Epithelial cell of proximal tubule (primary cell): Measurements from ENCODE around the gene MYO18B. TPM values are rescaled to one million over a fixed set of nuclear protein-coding genes. Genes with fewer than 3 reads are reported as not detected.

Experiments
- DNase-seq: peaks from one replicate; pipeline ENCODE4 v3.0.0-alpha.2; 2011; ENCODE audit warnings: low read depth
- H3K4me3 ChIP-seq: 2 replicates; pipeline ENCODE4 v1.5.1; 2011; ENCODE audit warnings: low read depth, mild to moderate bottlenecking, low read length
- CTCF ChIP-seq: conservative IDR thresholded peaks from 2 replicates; pipeline ENCODE4 v1.5.1; 2012; ENCODE audit warnings: low read depth, mild to moderate bottlenecking, low read length
- total RNA-seq: library from RNA; depleted of rRNA; stranded (reverse); fragments of >200 nt; gene quantifications from 2 replicates; pipeline ENCODE4 v1.2.3, GENCODE V29; 2015

The MYO18B gene
- total RNA-seq, 1 donor from 2014 or later, result not detected

GRCh38 chr22:25753252-25753651, 11.3 kb downstream of the MYO18B start:
- DNase-seq, result no peak
- TF ChIP-seq CTCF, result no peak
- no peak overlapping the region for H3K4me3 ChIP-seq

GRCh38 chr22:25754527-25755202, 12.7 kb downstream of the MYO18B start:
- no peak for TF ChIP-seq CTCF
- DNase-seq, result no peak
- no peak overlapping the region for H3K4me3 ChIP-seq

- no peak overlapping the region for H3K4me3 ChIP-seq
- DNase-seq, result no peak
- TF ChIP-seq CTCF, result no peak
Measured at GRCh38 chr22:25757686-25758085, 15.7 kb downstream of the MYO18B start.

- no peak for TF ChIP-seq CTCF
- no peak overlapping the region for H3K4me3 ChIP-seq
- no peak for DNase-seq
Measured at GRCh38 chr22:25758316-25758715, 16.3 kb downstream of the MYO18B start.

GRCh38 chr22:25759825-25760231, 17.8 kb downstream of the MYO18B start:
- no peak overlapping the region for H3K4me3 ChIP-seq
- DNase-seq, result peak; percentile 90
- TF ChIP-seq CTCF, result no peak

GRCh38 chr22:25760294-25760693, 18.3 kb downstream of the MYO18B start:
- H3K4me3 ChIP-seq, result no peak overlapping the region
- TF ChIP-seq CTCF, result no peak
- DNase-seq, result no peak
